IPS-18a (cell line): ENCODE results near the gene P2RY13.

ENCODE experiments used
- H3K27ac ChIP-seq: one replicate; pipeline ENCODE4 v1.5.1; 2013; ENCODE audit warnings: low read length
- H3K27me3 ChIP-seq: one replicate; pipeline ENCODE4 v1.6.1; 2013; ENCODE audit warnings: mild to moderate bottlenecking, low read length; ENCODE audit not compliant: control insufficient read depth, insufficient read depth
- H3K36me3 ChIP-seq: one replicate; pipeline ENCODE4 v1.6.1; 2013; ENCODE audit warnings: low read depth, low read length; ENCODE audit not compliant: control insufficient read depth
- H3K4me1 ChIP-seq: one replicate; pipeline ENCODE4 v1.6.1; 2013; ENCODE audit warnings: low read depth, low read length; ENCODE audit not compliant: control insufficient read depth
- H3K4me3 ChIP-seq: one replicate; pipeline ENCODE4 v1.5.1; 2013; ENCODE audit warnings: low read length
- H3K9ac ChIP-seq: one replicate; pipeline ENCODE4 v1.6.1; 2013; ENCODE audit warnings: mild to moderate bottlenecking, low read length, moderate library complexity
- H3K9me3 ChIP-seq: one replicate; pipeline ENCODE4 v1.6.1; 2013; ENCODE audit warnings: low read depth, low read length; ENCODE audit not compliant: control insufficient read depth

Gene P2RY13

GRCh38 chr3:151329363-151329762 is at the start of gene P2RY13:
Gene P2RY13 (minus strand): TSS chr3:151329549. CDS start chr3:151329528, 21 bp downstream.
- Histone ChIP-seq H3K27me3 (no peaks in the 10 kb centered on the region), H3K4me3 (no peak within 1 kb of the TSS), H3K4me1 (no peaks in the 10 kb centered on the region), H3K36me3 (no peaks in the 10 kb centered on the region), H3K9ac (no peak within 1 kb of the TSS), H3K27ac (no peak within 1 kb of the TSS), H3K9me3 (no peaks in the 10 kb centered on the region)

DNA sequence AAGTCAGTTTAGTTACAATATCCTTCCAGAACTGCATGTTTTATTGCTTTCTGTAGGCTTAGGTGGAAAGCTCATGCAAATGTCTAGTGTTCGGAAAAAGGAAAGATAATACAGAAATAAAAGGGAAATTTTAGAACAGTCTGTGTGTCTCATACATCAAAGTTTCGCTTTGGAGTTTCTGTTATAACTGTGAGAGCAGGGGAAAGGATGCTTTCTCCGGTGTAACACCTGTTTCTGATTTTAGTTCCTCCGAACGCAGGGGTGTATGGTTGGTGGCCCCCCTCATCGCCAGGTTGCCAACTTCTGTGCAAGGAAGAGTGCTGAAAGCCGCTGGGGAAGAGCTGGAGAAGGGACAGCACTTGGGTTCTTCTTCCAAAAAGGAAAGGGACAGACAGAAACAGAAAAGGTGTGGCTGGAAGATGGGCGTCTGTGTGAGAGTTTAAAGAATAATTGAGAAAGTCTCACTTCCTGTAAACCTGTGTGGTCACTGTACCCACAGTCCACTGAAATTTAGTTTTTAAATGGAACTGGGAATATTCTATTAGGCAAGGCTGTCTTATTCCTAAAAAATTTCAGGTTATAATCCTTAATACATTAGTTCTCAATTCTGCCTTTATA is 48.5 kb upstream of the P2RY13 start:
- H3K27ac ChIP-seq = no peak overlapping the region
- H3K36me3 ChIP-seq = no peaks in the 10 kb centered on the region
- H3K4me1 ChIP-seq = no peaks in the 10 kb centered on the region
- H3K27me3 ChIP-seq = no peaks in the 10 kb centered on the region
- no peak overlapping the region for H3K9ac ChIP-seq
- no peak overlapping the region for H3K4me3 ChIP-seq
- H3K9me3 ChIP-seq = no peaks in the 10 kb centered on the region

GRCh38 chr3:151372063-151372820 is 42.9 kb upstream of the P2RY13 start:
- no peak overlapping the region for H3K27ac ChIP-seq
- H3K9ac ChIP-seq = no peak overlapping the region
- no peak overlapping the region for H3K4me3 ChIP-seq
- H3K4me1 ChIP-seq = no peaks in the 10 kb centered on the region
- H3K27me3 ChIP-seq = no peaks in the 10 kb centered on the region
- H3K36me3 ChIP-seq = no peaks in the 10 kb centered on the region
- H3K9me3 ChIP-seq = no peaks in the 10 kb centered on the region

- Histone ChIP-seq H3K27ac (no peak overlapping the region), H3K4me3 (no peak overlapping the region), H3K4me1 (peaks cover 5% of the 10 kb centered on the region), H3K9me3 (no peaks in the 10 kb centered on the region), H3K9ac (no peak overlapping the region), H3K27me3 (no peaks in the 10 kb centered on the region), H3K36me3 (no peaks in the 10 kb centered on the region)
These were observed 42.2 kb upstream of the P2RY13 start for GRCh38 chr3:151371526-151371925.

- no peaks in the 10 kb centered on the region for H3K27me3 ChIP-seq
- H3K4me1 ChIP-seq = peaks cover 10% of the 10 kb centered on the region
- no peaks in the 10 kb centered on the region for H3K9me3 ChIP-seq
- H3K27ac ChIP-seq = no peak overlapping the region
- no peak overlapping the region for H3K4me3 ChIP-seq
- no peak overlapping the region for H3K9ac ChIP-seq
- no peaks in the 10 kb centered on the region for H3K36me3 ChIP-seq
These were observed 38.1 kb upstream of the P2RY13 start for GRCh38 chr3:151367448-151367847.

DNA sequence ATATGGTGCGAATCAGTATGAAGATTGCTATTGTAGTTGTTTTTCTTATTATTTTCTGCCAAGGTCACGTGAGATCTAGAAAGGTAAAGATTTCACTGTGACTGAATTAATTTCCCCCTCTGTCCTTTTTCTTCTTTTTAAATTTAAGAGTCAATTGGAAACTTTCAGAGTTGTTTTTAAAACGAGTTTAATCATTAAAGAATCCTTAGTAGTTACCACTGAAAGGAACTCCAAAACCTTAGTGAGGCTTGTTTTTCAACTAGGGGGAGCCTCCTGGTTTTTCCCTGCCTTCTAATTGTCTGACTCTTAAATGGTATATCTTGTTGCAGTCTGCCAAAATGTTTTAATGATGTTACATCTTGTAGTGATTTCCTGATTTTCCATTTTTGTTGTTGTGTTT is 37.6 kb upstream of the P2RY13 start:
- no peak overlapping the region for H3K9ac ChIP-seq
- no peak overlapping the region for H3K27ac ChIP-seq
- peaks cover 10% of the 10 kb centered on the region for H3K4me1 ChIP-seq
- no peaks in the 10 kb centered on the region for H3K36me3 ChIP-seq
- H3K9me3 ChIP-seq = no peaks in the 10 kb centered on the region
- H3K4me3 ChIP-seq = no peak overlapping the region
- H3K27me3 ChIP-seq = no peaks in the 10 kb centered on the region

DNA sequence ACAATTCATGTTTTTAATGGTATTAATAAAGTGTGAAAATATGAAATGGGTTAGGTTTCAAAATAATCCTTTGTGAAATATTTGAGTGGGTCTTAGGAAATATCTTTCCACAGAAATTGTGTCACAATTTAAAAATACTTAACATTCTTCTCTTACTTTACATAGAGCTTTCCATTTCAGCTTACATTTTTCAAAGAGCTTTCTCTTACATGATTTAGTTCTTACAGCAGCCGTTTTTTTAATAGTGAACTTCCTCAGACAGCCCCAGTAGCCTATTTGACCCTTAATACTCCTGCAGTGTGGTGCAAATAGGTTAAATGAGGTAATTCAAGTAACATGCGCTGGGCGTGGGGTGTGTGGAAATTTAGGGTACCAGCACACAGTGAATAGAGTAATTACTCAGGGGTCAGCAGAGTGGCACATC is 33.4 kb upstream of the P2RY13 start:
- Histone ChIP-seq H3K4me1 (peaks cover 10% of the 10 kb centered on the region), H3K9me3 (no peaks in the 10 kb centered on the region), H3K36me3 (peaks cover 3% of the 10 kb centered on the region), H3K27me3 (no peaks in the 10 kb centered on the region), H3K4me3 (no peak overlapping the region), H3K27ac (no peak overlapping the region), H3K9ac (no peak overlapping the region)

- Histone ChIP-seq H3K36me3 (peaks cover 3% of the 10 kb centered on the region), H3K27me3 (no peaks in the 10 kb centered on the region), H3K27ac (no peak overlapping the region), H3K4me1 (no peaks in the 10 kb centered on the region), H3K9ac (no peak overlapping the region), H3K4me3 (no peak overlapping the region), H3K9me3 (no peaks in the 10 kb centered on the region)
These were observed 28.1 kb upstream of the P2RY13 start for GRCh38 chr3:151357463-151357850.

DNA sequence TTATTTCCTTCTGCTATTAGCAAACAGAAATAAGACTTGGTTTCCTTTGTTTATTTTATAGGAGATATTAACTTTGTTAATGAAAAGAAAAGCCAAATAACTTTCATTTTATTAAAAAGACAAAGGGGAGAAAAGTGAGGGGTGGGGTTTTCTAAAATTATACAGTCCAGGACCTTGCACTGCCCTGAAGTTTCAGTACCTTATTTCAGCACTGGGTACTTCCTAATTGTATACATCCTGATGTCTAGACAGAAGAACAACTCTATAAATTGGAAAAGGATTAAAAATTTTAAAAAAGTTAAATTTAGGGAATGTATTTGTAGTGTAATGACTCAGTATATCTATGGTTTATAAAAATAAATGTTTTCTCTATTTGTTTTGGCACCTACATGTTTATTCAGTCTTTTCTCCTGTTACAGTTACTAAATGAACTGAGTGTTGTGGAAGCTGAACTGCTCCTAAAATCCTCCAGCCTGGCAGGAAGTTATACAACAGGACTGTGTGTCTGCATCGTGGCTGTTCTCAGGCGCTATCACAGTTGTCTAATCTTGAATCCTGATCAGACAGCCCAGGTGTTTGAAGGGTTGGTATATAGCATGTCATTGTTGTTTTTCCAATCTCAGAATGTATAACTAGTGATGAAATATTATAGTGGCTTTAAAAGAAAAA is 27.6 kb upstream of the P2RY13 start:
- Histone ChIP-seq H3K27ac (no peak overlapping the region), H3K36me3 (peaks cover 3% of the 10 kb centered on the region), H3K9ac (no peak overlapping the region), H3K4me1 (no peaks in the 10 kb centered on the region), H3K9me3 (no peaks in the 10 kb centered on the region), H3K27me3 (no peaks in the 10 kb centered on the region), H3K4me3 (no peak overlapping the region)

DNA sequence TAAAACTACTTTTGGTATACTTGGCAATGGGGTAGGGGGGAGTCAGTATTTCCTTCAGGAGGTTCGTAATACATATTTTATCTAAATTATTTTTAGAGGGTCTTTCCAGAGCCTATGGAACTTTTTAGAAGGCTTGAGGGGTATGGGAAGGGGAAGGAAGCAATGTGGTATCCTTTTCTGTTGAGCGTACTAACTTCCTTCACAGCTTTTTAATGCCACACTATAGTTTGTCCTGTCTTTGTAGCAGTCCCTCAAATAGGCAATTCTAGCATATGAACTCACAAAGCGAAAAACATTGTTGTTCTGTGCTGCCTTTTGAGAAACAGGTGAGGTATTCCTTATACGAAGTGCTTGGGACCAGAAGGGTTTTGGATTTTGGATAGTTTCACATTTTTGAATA is 22.3 kb upstream of the P2RY13 start:
- Histone ChIP-seq H3K9me3 (no peaks in the 10 kb centered on the region), H3K9ac (no peak overlapping the region), H3K27ac (no peak overlapping the region), H3K4me3 (no peak overlapping the region), H3K27me3 (no peaks in the 10 kb centered on the region), H3K4me1 (peaks cover 20% of the 10 kb centered on the region), H3K36me3 (no peaks in the 10 kb centered on the region)

- Histone ChIP-seq H3K27ac (no peak overlapping the region), H3K4me1 (peaks cover 20% of the 10 kb centered on the region), H3K9me3 (no peaks in the 10 kb centered on the region), H3K27me3 (no peaks in the 10 kb centered on the region), H3K9ac (no peak overlapping the region), H3K36me3 (no peaks in the 10 kb centered on the region), H3K4me3 (no peak overlapping the region)
These were observed 21.9 kb upstream of the P2RY13 start for GRCh38 chr3:151351219-151351618.
